HG03354 (cell line): ENCODE data around the gene UTP3.
"Not testable (repeated sequence)": the region's sequence is repeated elsewhere in the genome, so short reads cannot be mapped to it uniquely, and the experiment has no call there.

Experiments used
- ATAC-seq: cut with Tn5 transposase; IDR thresholded peaks from one replicate; pipeline ENCODE4 v1.9.1; 2021; ENCODE audit warnings: mild to moderate bottlenecking; ENCODE audit not compliant: unreplicated experiment, poor library complexity, severe bottlenecking

UTP3 gene

DNA sequence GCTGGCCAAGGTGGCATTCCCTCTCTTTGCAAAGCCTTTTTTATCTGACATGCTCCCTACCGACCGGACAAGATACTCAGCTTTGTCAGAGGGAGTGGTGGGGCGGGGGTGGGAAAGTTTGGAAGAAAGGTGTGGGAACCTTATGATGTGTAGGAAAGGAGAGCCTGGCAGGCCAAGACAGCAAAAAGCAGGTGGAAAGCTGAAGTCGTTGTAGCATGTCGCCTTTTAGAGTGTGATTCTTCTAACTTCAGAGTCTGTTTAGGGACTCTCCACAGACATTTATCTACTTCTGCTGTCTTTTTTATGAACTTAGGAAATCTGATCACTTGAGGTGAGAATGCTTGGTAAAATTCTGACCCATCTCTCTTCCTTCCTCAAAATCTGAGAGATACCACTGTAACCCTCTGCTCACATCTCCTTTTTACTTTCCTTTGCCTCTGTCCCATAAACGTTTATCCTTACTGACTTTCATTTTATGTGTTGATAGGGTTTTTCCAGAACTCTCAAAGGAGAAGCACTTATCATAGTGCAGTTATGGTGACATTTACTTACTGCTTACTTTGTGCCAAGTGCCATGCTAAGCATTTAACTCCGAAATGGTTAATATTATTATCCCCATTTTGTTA, 25.2 kb downstream of the UTP3 start:
- ATAC-seq: peak; percentile 42

DNA sequence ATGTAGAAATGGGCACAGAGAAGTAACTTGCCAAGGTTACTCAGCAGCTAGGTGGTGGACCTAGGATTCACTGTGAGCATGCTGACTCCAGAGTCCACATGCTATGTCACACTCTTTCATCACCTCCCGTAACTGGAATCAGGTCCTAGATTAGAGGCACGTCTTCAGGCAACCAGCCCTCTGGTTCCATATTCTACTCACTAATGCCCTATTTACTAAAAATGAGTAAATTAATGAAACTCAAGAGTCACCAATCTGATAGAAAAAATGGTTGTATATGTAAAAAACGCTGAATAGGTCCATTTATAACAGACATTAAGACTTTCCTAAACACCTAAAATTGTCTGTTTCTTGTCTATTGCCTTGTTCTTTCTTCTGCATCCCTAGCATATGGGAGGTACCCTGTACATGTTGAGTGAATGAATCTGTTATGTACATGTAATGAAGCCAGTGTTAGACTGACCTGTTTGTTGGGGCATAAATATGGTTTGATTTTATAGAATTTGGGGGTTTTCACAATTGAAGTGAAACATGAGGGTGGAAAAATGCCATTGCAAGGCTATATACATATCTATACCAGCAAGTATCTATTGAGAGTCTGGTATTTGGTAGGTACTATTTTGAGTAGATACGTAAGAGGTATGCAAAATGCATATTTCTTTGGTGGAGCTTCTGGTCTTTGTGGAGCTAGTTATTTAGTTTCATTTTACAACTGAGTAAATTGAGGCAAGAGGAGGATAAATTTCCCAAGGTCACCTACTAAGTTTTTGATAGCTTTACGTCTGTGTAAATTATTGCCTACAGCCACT, 26.0 kb downstream of the UTP3 start:
- ATAC-seq: peak; percentile 55

DNA sequence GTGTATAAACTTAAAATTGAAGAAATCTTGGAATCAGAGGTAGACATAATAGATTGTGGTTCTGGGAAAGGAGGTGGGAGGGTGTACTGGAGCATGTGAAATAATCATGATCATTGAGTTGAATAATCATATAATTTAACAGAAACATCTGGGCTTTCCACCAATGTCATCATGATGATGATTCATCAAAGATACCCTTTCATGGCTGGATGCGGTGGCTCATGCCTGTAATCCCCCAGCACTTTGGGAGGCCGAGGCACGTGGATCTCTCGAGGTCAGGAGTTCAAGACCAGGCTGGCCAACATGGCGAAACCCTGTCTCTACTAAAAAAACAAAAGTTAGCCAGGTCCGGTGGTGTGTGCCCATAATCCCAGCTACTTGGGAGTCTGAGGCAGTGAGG, 26.8 kb downstream of the UTP3 start:
- peak; percentile 29 for ATAC-seq

DNA sequence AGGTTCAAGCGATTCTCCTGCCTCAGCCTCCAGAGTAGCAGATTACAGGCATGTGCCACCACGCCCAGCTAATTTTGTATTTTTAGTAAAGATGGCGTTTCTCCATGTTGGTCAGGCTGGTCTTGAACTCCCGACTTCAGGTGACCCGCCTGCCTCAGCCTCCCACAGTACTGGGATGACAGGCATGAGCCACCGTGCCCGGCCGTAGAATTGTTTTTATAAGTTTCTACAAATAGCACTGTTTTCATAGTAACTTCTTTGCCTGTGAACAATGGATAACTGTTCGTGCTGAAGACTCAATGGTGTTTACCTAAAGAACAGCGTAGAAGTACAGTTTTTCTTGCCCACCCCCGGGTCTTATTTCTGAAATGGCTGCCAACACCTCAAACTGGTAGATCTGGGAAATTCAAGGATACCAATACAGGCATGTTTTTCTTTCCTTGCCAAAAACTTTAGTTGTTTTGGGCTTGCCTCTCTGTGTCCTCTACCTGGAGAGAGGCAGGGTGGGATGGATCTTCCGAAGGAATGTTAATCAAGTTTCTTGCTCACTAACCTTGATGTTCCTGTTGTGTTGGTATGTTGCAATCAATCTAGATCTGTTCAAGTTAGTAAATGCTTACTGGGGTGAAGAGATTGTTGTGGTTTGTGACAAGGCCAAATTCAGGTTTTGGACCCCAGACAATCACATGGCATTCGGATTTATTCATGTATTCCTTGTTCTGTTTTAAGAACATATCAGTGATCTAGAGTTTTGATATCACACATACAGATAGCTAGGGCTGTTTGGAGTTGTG, 30.7 kb downstream of the UTP3 start:
- no peak for ATAC-seq

DNA sequence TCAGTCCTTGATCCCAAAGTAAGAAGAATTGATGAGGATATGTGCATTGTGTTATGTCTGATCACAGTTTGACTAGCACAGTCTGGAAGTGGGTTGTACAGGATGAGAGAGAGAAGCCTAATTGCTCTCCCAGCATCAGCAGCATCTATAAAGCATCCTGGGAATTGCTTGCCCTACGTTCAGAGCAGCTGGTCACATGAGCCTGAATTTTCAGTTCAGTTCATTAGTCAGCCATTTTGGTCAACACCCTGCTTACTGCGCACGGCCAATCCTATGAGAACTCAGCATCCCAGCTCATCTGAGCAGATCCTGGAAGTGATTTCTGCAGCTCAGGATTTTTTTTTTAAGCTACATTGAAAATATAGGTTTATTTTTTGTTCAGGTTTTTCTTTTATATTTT, 33.4 kb downstream of the UTP3 start, which contains the start of gene RUFY3:
TSS of gene RUFY3 (plus strand) at position 218 of the 400 bp plus-strand sequence. CDS start 610 bp downstream, outside the sequence.
- no peak for ATAC-seq

DNA sequence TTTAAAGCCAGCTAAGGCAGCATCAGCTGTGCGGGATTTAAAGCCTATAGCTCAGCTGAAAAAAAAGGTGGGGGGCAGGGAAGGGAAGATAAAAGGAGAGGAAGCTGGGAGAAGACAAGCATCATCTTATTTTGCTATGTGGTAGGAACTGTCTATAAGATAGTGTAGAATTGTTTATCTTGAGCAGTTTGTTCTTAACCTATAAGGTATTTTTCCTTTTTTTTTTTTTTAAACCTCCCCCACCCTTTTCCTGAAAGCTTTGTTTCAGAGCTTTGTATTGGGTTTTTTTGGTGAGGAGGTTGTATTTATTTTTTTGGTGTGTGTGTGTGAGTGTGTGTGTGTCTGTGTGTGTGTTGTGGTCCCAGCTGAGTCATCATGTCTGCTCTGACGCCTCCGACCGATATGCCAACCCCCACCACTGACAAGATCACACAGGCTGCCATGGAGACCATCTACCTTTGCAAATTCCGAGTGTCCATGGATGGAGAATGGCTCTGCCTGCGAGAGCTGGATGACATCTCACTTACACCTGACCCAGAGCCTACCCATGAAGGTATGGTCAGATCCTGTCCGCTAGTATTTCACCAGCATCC, 34.0 kb downstream of the UTP3 start:
- ATAC-seq: no peak

DNA sequence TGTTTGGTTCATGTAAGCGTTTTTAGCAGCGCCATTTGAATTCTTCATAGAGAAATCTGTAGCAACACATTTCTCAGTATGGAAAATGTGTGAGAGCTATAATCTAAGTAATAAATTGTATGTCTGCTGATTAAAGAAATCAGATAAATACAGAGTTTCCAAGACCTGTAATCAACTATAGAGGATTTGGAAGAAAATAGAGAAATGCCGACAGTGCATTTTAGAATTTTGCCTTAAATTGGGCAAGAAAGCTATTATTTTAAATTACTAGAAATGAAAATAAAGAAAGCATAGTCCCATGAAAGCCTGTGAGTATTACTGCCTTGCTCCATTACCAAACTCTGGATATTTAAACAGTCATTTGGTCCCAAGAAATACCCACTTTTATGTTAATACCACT, 36.1 kb downstream of the UTP3 start:
- ATAC-seq: no peak

DNA sequence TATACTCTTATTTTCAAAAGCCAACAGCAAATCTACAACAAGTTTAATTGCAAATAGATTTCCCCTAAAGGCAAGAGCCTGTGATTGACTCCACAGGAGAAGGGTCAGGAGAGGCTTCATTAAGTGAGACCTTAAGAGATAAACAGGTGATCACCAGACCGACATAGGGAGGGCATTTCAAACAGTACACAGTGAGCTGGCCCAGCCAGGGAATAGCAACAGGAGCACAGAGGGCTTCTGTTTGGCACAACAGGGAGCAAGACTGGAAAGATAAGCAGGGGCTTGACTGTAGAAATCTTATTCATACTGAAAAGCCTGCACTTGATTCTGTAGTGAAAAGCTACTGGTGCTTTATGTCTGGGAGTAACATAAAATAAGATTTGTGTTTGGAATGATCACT, 37.3 kb downstream of the UTP3 start:
- ATAC-seq: no peak

DNA sequence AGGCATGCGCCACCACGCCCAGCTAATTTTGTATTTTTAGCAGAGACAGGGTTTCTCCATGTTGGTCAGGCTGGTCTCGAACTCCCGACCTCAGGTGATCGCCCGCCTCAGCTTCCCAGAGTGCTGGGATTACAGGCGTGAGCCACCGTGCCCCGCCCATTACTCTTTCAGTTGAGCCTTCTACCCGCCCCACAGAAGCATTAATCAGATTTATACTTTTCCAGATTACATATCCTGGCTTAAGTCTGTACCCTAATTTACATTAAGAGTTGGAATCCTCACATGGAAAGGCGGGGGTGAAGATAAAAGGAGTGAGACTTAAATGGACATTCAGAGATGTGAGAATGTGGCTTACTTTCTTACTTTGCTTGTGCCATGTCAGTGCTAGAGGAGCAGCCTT, 38.2 kb downstream of the UTP3 start:
- ATAC-seq: not testable (repeated sequence)

DNA sequence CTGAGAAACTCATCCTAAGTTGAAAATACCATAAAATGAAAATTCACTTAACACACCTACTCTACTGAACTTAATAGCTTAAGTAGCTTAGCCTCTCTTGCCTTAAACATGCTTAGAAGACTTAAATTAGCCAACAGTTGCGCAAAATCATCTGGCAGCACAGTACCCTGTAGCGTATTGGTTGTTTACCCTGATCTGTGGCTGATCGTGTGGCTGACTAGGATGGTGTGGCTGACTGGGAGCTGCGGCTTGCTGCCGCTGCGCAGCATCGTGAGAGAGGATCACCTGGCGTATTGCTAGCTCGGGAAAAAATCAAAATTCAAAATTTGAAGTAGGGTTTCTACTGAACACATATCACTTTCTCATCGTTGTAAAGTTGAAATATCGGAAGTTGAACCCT, 39.8 kb downstream of the UTP3 start:
- ATAC-seq: no peak

DNA sequence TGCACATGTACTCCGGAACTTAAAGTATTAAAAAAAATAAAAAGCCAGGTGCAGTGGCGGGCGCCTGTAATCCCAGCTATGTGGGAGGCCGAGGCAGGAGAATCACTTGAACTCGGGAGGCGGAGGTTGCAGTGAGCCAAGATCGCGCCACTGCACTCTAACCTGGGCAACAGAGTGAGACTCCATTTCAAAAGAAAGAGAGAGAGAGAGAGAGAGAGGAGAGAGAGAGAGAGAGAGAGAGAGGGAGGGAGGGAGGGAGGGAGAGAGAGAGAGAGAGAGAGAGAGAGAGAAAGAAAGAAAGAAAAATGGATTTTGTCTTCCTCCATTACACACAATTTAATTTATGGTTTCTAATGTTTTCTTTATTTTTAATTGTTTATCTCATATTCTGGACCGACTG, 44.5 kb downstream of the UTP3 start:
- not testable (repeated sequence) for ATAC-seq

DNA sequence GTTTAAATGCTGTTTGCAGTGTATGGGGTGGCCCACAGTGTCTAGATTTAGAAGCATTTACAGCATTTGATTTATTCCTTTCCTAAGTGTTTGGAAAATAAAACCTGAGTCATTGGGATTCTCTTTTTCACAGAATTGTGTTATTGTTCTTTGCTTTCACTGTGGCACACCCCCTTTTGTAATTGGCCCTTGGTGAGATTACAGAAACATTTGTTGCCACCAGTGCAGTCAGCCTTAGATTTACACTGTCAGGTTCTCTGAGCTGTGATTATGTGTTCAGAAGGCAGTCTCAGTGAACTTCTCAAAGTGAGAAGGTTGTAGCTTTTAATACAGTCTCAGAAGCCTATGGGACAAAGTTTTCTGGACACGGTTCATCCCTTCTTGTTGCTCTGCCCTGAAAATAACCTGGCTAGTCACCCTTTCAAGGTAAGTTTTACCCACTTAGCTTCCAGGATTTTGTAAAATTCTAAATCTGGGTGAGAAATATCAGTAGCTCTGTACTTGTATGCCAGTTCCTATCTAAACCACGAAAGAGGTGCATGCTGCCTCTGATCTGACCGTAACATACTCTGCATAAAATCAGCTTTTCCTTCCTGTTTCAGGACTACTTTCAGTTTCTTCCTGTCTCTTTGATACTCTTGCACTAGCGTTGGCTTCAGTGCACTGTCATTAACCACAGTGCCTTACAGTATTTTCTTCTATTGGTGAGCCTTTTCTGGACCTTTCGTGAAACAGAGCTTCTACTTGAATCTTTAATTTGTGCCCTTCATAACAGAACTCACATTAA, 46.0 kb downstream of the UTP3 start:
- peak; percentile 89 for ATAC-seq

DNA sequence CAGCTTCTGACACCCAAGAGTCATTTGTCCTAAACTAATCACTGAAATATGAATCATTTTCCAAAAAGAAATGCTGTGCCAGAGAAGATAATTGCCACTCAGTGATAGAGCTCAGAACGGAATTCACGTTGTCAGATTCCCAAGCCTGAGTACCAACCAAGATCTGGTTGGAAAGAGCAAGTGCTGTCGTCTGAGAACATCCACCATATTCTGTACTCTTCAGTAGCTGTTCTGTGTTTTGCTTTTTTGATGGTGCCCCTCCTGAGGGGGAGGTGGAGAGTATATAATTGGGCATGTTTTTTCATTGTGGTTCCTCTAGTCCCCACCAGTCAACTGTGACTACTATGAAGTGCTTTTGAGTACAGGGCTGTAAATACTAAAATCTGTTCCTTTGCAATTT, 46.6 kb downstream of the UTP3 start:
- ATAC-seq: peak; percentile 15

DNA sequence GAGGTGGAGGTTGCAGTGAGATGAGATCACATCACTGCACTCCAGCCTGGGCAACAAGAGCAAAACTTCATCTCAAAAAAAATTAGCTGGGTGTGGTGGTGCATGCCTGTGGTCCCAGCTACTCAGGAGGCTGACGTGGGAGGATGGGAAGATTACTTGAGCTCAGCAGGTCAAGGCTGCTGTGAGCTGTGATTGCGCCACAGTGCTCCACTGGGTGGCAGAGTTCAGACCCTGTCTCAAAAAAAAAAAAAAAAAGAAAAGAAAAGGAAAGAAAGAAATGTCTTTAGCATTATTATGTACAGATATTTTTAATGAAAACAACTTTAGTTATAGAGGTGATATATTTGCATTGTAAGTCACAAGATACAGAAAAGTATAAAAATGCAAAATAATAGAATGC, 47.6 kb downstream of the UTP3 start:
- peak; percentile 22 for ATAC-seq

DNA sequence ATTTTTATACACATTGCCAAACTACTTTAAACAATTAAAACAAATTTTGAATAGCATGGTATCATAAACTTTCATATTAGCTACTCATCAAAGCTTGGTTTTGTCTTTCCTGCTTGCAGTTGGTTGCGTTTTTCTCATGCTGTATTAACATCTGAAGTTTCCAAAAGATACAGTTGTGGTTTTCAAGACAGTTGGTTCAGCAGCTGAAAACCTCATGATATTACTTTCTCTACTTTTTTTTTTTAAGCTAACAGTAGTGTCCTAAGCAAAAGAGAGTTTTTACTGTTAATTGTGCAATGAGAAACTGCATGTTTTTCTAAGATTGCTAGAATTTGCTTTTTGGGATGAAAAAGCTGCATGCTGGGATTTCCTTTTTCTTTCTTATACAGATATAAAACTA, 48.7 kb downstream of the UTP3 start:
- no peak for ATAC-seq

DNA sequence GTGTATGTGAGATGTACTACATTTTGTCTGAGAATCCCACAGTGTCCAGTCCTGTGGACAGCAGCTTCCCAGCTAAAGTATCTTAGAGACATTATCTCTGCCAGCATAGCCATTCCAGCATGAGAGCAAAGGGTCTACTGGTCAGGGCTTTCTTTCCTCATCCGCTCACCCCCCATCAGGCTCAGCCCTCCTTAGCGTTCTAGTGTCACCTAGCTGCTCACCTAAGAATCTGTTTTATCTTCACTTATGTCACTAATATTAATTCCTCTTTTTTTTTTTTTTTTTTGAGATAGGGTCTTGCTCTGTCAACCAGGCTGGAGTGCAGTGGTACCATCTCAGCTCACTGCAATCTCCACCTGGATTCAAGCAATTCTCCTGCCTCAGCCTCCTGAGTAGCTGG, 49.1 kb downstream of the UTP3 start:
- no peak for ATAC-seq

DNA sequence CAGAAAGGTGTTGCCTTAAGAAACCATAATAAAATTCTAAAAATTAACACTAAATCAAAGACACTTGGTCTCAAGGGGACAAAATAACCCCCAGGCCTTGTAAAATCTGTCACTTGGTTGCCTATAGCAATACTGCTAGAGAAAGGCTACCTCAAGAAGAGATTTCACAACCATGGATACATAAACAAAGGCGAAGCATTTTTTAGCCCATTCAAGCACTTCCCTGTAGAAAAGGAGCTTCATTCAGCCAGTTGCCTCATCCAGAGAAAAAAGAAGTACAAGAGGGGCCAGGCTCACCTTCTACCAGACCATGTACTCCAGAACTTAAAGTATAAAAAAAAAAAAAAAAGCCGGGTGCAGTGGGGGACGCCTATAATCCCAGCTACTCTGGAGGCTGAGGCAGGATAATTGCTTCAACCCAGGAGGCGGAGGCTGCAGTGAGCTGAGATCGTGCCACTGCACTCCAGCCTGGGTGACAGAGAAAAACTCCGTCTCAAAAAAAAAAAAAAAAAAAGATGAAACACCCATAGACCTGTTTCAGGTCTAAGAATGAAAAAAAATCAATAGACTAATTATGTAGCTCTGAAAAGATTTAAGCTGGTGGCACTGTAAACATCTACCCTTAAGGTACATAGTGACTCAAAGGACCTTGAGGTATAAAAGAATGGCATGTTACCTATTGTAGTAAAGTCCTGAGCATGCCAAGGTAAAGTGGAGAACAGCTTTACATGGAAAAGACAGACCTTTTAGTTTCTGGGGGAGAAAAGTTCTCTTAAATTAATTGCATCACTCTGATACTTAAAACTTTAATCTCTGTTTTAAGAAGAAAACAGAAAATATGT, 51.4 kb downstream of the UTP3 start:
- ATAC-seq: no peak
